HG02943 (cell line): ENCODE measurements around the gene CCDC88C.
"Not testable (repeated sequence)": the region's sequence is repeated elsewhere in the genome, so short reads cannot be mapped to it uniquely, and the experiment has no call there.

Experiments
- ATAC-seq: cut with Tn5 transposase; IDR thresholded peaks from one replicate; pipeline ENCODE4 v1.9.1; 2021; ENCODE audit warnings: mild to moderate bottlenecking, low read depth, moderate library complexity; ENCODE audit not compliant: unreplicated experiment

The CCDC88C gene

DNA sequence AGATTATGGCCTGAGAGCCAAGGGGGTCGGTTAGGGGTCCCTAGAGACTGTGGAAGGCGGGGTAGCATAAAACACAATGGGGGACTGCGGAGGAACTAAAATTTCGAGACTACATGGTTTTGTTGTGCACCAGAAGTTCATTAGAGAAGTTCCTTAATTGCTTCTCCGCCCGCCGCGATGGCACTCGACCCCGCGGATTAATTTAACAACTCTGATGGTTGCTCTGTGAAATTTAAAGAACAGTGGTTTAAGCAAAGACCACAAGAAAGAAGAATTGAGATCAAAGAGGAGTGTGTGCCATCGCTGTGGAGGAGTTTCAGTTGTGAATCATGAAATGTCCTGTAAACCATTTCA is 1.4 kb upstream of the CCDC88C start:
- ATAC-seq: no peak

- peak; percentile 20 for ATAC-seq
These were observed 895 bp upstream of the CCDC88C start for GRCh38 chr14:91418387-91419043.

DNA sequence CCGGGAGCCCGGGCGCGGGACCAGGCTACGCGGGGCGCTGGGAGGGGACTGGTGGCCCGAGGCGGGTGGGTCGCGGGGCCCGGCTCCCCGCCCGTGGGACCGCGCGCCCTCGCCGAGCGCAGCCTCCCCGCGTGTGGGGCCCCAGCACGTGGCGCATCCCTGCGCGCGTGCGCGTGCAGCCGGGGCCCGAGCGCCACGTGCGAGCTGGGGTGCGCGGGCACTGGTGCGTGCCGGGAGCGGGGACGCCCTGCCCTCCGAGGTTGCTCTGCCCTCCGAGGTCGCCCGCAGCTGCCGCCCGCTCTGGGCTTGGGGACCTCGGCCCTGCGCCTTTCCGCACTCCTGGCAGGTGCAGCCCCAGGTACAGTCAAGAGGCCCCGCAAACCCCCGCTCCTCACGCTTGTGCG is 365 bp upstream of the CCDC88C start:
- ATAC-seq: peak; percentile 30

DNA sequence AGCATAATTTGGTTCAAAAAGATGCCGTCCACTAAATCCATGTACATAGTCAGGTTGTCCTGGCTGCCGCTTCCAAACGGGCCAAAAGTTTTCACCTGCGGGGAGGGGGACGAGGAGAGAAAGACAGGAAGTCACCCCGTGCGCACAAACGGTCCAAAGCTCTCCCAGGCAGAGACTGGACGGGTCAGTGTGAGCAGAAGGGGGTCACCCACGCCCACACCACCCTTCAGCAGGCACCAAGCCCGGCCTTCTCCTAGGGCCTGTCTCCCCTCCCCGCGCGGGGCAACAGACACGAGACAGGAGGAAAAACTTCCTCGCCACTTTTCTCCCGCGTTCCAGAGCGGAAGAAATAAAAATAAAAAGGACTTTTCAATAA is 888 bp downstream of the CCDC88C start:
- ATAC-seq: no peak

- ATAC-seq: peak; percentile 46
These were observed 1.6 kb downstream of the CCDC88C start for GRCh38 chr14:91415794-91416743.

DNA sequence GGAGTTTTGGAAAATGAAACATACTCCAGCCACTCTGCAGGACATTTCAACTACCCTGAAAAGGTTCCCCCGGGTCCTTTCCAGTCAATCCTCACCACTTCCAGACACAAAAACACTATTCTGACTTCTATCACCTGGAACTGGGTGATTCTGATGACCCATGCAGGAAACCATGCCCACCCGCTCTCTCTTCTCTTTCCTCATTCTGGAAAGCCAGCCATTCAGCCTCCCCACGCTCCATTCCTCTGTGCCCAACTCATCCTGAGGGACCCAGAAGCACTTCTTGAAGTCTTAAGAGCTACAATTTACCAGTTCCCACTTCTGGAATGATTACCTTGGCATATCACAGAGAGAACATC is 3.2 kb downstream of the CCDC88C start:
- no peak for ATAC-seq

DNA sequence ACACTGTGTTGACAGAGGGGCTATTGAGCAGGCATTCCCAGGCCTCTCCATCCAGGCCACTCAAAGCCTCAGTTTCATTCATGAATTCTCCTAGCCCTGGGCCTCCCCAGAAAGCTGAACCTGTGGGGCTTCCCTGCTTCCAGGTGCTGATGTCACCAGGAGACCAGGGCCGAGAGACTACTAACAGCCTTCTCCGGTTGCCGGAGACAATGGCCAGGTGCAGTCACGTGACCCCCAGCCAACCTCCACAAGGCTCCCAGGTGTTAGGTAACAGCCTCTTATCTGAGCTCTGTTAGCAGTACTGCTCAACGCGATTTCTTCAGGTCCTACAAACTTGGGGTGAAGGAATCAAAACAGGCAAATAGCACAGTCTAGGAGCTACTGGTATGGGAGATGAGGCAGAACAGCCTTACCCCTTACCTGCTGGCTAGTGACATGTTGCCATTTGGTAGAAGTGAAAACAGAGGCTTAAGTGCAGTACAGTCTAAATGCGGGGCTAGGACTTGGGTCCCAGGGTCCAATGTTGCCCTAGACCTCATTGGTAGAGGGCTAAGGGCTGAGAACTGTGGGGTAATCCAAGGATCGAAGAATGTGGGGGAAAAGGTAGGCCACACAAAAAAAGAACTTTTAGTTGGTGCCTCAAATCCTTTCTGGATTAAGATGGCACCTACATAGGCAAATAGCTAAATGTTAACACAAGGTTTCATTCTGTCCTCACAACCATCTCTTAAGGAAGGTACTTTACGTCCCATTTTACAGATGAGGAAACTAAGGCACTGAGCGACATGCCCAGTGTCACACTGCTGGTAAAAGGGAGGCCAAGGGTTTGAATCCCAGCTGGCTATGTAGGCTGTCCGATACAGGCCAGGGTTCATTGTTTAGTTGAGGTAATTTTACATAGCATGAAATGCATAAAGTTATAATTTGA is 3.8 kb downstream of the CCDC88C start:
- no peak for ATAC-seq

GRCh38 chr14:91412939-91413338 is 4.7 kb downstream of the CCDC88C start:
- no peak for ATAC-seq

GRCh38 chr14:91410771-91411536 is 6.7 kb downstream of the CCDC88C start:
- no peak for ATAC-seq

DNA sequence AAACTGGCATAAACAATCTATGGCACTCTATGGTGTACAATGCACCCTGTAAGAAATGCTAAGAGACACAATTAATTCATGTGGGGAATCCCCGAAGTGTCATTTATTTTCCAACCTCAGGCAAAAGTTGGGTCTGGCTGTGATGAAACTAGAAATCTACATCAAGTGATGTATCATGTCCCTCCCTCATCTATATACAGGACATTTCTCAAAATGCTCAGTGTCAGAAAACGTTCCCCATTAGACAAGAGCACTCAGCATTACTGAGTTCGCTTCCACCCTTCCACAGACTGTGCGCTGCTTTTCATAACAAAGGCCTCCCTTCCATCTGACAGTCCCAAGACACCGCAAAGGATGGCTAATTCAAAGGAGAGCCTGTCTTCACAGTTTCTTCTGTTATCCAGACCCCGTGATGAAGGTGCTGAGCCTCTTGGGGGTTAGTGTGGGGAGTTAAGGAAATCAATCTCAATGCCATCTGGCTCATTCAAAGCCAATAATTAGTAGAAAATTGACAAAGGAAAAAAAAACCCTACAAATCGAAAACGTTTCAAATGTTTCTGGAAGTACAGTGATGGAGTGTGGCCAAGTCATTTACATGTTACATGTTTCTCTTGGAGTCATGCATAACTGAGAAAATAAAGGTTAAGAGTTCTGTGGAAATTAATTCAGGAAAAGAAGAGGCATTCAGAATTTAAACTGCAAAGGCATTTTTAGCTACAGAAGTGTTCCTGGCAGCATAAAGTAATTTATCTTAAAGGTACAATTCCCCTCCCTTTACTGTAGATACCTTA is 7.5 kb downstream of the CCDC88C start:
- no peak for ATAC-seq

- not testable (repeated sequence) for ATAC-seq
These were observed 8.4 kb downstream of the CCDC88C start for GRCh38 chr14:91409240-91409639.

DNA sequence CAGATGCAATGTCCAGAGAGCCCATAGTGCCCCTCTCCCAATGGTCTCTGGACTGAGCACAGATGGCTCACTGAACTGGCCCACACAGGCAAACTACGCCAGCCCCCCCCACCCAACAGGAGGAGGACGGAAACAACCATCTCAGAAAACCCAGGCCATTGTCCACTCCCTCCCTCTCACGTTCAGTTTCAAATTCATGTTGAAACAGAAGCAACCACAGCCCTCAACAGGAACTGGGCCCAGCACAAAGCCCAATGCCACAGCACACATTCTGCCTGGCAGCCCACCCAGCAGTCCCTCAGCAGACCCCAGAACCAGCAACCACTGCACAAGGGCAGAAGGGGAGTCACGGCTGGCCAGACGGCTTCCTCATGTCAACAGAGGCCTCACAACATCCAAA is 10.6 kb downstream of the CCDC88C start:
- ATAC-seq: no peak

- ATAC-seq: no peak
These were observed 11.2 kb downstream of the CCDC88C start for GRCh38 chr14:91406451-91406850.

- no peak for ATAC-seq
These were observed 11.7 kb downstream of the CCDC88C start for GRCh38 chr14:91405724-91406435.

- no peak for ATAC-seq
These were observed 12.3 kb downstream of the CCDC88C start for GRCh38 chr14:91405241-91405721.

- no peak for ATAC-seq
These were observed 14.6 kb downstream of the CCDC88C start for GRCh38 chr14:91402771-91403600.

GRCh38 chr14:91402348-91402747 is 15.3 kb downstream of the CCDC88C start:
- ATAC-seq: no peak

DNA sequence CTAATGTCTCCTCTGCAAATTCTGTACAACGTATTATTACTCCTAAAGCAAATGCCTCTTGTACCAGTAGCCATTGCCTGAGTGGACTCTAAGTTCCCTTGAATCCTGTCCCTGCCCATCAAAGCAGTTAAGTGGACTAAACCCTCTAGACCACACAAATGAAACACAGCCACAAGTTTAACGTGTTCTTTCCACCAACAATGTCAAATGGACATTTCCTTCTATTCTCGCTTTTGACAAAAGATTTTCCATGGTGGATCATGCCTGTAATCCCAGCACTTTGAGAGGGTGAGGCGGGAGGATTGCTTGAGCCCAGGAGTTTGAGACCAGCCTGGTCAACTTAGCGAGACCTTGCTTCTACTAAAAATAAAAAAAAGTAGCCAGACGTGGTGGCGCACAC is 15.9 kb downstream of the CCDC88C start:
- ATAC-seq: no peak
